ENCODE data around the gene DLGAP3.

Gene DLGAP3

DNA sequence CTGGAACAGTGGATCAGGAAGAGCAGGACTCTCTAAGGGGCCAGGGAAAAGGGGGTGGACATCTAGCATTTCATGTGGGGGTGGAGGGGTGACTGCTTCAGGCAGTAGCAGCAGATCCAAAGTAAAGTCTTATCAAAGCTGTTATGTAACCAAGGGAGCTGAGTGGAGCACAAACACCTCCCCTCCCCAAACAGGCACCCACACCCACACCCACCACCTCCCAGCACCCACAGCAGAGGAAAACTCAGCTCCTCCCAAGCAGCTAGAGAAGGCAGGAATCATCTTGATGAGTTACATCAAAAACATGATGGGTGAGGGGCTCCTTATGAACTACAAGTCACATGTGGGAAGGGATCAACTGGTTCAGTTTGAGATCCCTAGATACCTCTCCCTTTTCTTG lies 6.0 kb downstream of the DLGAP3 start:
- Mint-ChIP-seq H3K9me3 (no peaks in the 10 kb centered on the region), H3K36me3 (ENCODE audit: low read depth) (no peaks in the 10 kb centered on the region), H3K27me3 (peaks cover 70% of the 10 kb centered on the region), H3K4me3 (no peak overlapping the region), H3K4me1 (peaks cover 4% of the 10 kb centered on the region), H3K27ac (no peak overlapping the region)
- no peak for DNase-seq
- no peak for ATAC-seq

DNA sequence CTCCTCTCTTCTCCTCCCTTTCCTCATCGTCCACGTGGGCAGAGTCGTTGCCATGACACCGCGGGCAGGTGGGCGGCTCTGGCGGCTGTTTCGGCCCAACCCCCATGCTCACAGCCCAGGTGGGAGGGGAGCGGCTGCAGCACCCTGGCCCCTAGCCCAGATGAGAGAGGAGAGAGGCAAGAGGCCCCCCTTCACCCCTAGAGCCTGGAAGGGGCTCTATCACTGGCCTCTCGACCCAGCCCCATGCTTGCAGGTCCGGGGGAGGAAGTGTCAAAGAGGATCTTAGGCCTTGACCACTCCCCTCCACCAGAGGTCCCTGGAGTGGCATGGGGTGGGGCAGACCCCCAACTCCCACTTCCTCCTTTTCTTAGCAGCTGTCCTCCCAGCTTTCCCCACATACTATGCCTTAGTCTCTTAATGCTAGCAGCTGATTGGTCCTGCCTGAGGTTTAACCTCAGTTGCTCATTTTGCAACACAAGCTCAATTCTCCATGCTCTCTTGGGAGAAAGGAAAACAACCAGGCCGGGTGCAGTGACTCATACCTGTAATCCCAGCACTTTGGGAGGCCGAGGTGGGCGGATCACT lies 10.4 kb downstream of the DLGAP3 start:
- Mint-ChIP-seq H3K27me3 (peaks cover 39% of the 10 kb centered on the region), H3K9me3 (no peaks in the 10 kb centered on the region), H3K27ac (no peak overlapping the region), H3K4me3 (no peak overlapping the region), H3K4me1 (peaks cover 3% of the 10 kb centered on the region), H3K36me3 (ENCODE audit: low read depth) (no peaks in the 10 kb centered on the region)
- DNase-seq (peak; percentile 12), ATAC-seq (no peak)

GRCh38 chr1:34918386-34918976 lies 11.0 kb downstream of the DLGAP3 start:
- ATAC-seq (no peak), DNase-seq (no peak)
- Mint-ChIP-seq H3K36me3 (ENCODE audit: low read depth) (no peaks in the 10 kb centered on the region), H3K4me3 (no peak overlapping the region), H3K4me1 (peaks cover 3% of the 10 kb centered on the region), H3K27ac (no peak overlapping the region), H3K9me3 (no peaks in the 10 kb centered on the region), H3K27me3 (peaks cover 35% of the 10 kb centered on the region)

- Mint-ChIP-seq H3K27ac (no peak overlapping the region), H3K4me1 (peaks cover 3% of the 10 kb centered on the region)
Observed at GRCh38 chr1:34917017-34917416, 12.4 kb downstream of the DLGAP3 start.

DNA sequence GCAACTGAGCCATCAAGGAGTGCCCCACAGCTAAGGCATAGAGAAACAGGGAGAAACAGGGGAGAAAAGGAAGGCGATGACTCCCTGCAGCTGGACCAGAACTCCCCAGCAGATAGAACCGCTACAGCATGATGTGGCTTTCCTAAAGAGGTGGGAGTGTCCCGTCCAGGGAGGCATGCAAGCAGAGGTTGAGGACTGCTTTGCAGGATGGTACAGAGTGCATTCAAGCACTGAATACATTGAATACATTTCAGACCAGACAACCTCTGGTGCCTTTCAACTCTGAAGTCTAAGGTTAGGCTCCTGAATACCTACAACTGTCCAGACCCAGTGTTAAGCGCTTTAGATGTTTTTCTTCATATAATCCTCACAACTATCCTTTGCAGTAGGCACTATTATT lies 13.3 kb downstream of the DLGAP3 start:
- ATAC-seq (no peak), DNase-seq (no peak)
- no peaks in the 10 kb centered on the region for H3K9me3 Mint-ChIP-seq
- H3K4me1 Mint-ChIP-seq = peaks cover 3% of the 10 kb centered on the region
- peaks cover 13% of the 10 kb centered on the region for H3K27me3 Mint-ChIP-seq
- no peak overlapping the region for H3K27ac Mint-ChIP-seq
- H3K4me3 Mint-ChIP-seq = no peak overlapping the region
- H3K36me3 Mint-ChIP-seq (ENCODE audit: low read depth) = no peaks in the 10 kb centered on the region

More at GRCh38 chr1:34917017-34917416, 12.4 kb downstream of the DLGAP3 start:
- ATAC-seq = no peak
- no peak for DNase-seq
- no peaks in the 10 kb centered on the region for H3K9me3 Mint-ChIP-seq
- H3K27me3 Mint-ChIP-seq = peaks cover 22% of the 10 kb centered on the region
- no peak overlapping the region for H3K4me3 Mint-ChIP-seq
- no peaks in the 10 kb centered on the region for H3K36me3 Mint-ChIP-seq (ENCODE audit: low read depth)

GRCh38 chr1:34915521-34915920 lies 13.9 kb downstream of the DLGAP3 start:
- no peaks in the 10 kb centered on the region for H3K9me3 Mint-ChIP-seq
- DNase-seq (no peak), ATAC-seq (no peak)
- H3K27ac Mint-ChIP-seq = no peak overlapping the region
- H3K36me3 Mint-ChIP-seq (ENCODE audit: low read depth) = no peaks in the 10 kb centered on the region
- peaks cover 3% of the 10 kb centered on the region for H3K4me1 Mint-ChIP-seq
- peaks cover 13% of the 10 kb centered on the region for H3K27me3 Mint-ChIP-seq
- no peak overlapping the region for H3K4me3 Mint-ChIP-seq

DNA sequence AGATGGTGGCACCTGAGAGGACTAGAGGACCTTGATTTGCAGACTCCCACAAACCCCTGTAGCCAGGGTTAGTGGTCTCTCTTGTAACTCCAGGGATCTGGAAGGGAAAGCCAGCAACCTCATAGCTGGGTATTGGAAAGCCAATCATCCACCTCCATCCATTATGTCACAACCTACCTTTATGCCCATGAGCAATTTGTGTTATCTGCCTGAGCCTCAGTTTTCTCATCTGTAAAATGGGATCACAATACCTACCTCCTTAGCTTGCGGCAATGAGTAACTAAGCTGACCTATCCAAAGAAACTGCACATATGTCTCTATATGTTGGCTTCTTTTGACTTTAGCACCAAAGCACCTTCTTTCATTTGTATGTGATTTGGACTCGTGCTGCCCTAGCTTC lies 14.5 kb downstream of the DLGAP3 start:
- Mint-ChIP-seq H3K36me3 (ENCODE audit: low read depth) (no peaks in the 10 kb centered on the region), H3K4me1 (peaks cover 3% of the 10 kb centered on the region), H3K27ac (no peak overlapping the region), H3K4me3 (no peak overlapping the region), H3K9me3 (no peaks in the 10 kb centered on the region), H3K27me3 (peaks cover 7% of the 10 kb centered on the region)
- DNase-seq (no peak), ATAC-seq (no peak)

DNA sequence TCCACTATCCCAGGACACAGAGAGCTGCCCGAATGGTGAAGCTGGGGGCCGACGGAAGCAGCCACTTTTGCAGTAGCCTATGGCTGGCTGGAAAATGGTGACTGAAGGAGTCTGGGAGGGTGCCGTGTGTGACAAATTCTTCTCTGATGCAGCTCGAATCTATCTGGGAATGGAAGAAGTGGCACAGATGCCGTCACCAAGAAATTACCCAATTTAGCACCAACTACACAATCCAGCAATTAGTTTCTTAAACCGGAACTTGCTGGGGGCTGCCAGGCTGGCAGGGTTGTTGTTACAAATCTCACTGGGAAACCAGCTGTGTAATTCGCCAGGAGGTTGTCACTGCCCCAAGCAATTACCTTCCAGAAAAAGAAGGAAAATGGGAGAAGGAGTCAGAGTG lies 18.0 kb downstream of the DLGAP3 start:
- Mint-ChIP-seq H3K36me3 (ENCODE audit: low read depth) (no peaks in the 10 kb centered on the region), H3K4me1 (no peaks in the 10 kb centered on the region), H3K27ac (no peak overlapping the region), H3K9me3 (no peaks in the 10 kb centered on the region), H3K27me3 (no peaks in the 10 kb centered on the region), H3K4me3 (no peak overlapping the region)
- ATAC-seq (no peak), DNase-seq (no peak)

- no peaks in the 10 kb centered on the region for H3K27me3 Mint-ChIP-seq
- H3K27ac Mint-ChIP-seq = no peak overlapping the region
- H3K9me3 Mint-ChIP-seq = no peaks in the 10 kb centered on the region
- H3K4me3 Mint-ChIP-seq = no peak overlapping the region
- no peak for DNase-seq
- no peaks in the 10 kb centered on the region for H3K4me1 Mint-ChIP-seq
- ATAC-seq = no peak
- no peaks in the 10 kb centered on the region for H3K36me3 Mint-ChIP-seq (ENCODE audit: low read depth)
Observed at GRCh38 chr1:34910425-34910824, 19.0 kb downstream of the DLGAP3 start.

DNA sequence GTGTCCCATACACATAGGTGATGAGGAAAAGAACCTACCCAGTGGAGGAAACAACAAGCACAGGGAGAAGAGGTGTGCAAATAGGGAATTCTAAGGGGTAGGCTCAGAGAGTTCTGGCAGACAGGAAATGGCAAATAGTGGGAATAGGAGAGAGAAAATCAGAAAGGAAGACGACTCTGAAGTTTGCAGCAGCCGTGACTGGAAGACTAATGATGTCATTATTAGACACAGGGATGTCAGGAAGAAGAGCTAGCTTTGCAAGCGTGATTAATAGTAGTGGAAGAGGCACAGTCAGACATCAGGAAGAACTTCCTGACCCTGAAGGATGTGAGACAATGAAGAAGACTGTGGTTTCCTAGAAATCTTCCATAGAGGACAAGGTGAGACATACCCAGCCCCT lies 21.1 kb downstream of the DLGAP3 start:
- DNase-seq (no peak), ATAC-seq (no peak)
- no peaks in the 10 kb centered on the region for H3K9me3 Mint-ChIP-seq
- no peaks in the 10 kb centered on the region for H3K27me3 Mint-ChIP-seq
- no peak overlapping the region for H3K4me3 Mint-ChIP-seq
- H3K36me3 Mint-ChIP-seq (ENCODE audit: low read depth) = no peaks in the 10 kb centered on the region
- H3K27ac Mint-ChIP-seq = no peak overlapping the region
- H3K4me1 Mint-ChIP-seq = no peaks in the 10 kb centered on the region

GRCh38 chr1:34907487-34908090 lies 21.9 kb downstream of the DLGAP3 start:
- H3K4me3 Mint-ChIP-seq = no peak overlapping the region
- H3K4me1 Mint-ChIP-seq = no peaks in the 10 kb centered on the region
- H3K36me3 Mint-ChIP-seq (ENCODE audit: low read depth) = no peaks in the 10 kb centered on the region
- ATAC-seq = no peak
- H3K27ac Mint-ChIP-seq = no peak overlapping the region
- H3K9me3 Mint-ChIP-seq = no peaks in the 10 kb centered on the region
- DNase-seq = no peak
- no peaks in the 10 kb centered on the region for H3K27me3 Mint-ChIP-seq

GRCh38 chr1:34906756-34907155 lies 22.7 kb downstream of the DLGAP3 start:
- no peak for ATAC-seq
- Mint-ChIP-seq H3K27ac (no peak overlapping the region), H3K9me3 (no peaks in the 10 kb centered on the region), H3K36me3 (ENCODE audit: low read depth) (no peaks in the 10 kb centered on the region), H3K4me1 (no peaks in the 10 kb centered on the region), H3K4me3 (no peak overlapping the region), H3K27me3 (peaks cover 3% of the 10 kb centered on the region)
- no peak for DNase-seq

DNA sequence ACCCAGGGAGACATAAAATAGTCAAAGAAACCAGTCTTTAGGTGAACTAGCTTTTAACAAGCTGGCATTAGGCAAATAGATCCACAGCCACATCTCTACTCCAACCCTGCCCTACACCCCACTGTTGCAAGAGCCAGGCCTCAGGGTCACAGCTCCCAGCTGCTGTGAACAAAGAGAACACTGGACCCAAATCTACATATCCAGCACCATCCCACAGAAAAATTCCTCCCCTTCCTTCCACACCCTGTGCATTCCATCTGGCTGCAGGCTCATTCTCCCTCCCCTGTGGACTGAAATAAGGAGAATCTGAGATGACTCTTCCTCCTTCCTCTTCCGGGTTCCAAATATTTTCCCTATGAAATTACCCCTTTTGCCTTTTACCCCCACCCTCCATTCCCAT lies 23.2 kb downstream of the DLGAP3 start:
- Mint-ChIP-seq H3K4me3 (no peak overlapping the region), H3K27ac (no peak overlapping the region), H3K9me3 (no peaks in the 10 kb centered on the region), H3K36me3 (ENCODE audit: low read depth) (no peaks in the 10 kb centered on the region), H3K4me1 (no peaks in the 10 kb centered on the region), H3K27me3 (peaks cover 6% of the 10 kb centered on the region)
- ATAC-seq = no peak
- no peak for DNase-seq

DNA sequence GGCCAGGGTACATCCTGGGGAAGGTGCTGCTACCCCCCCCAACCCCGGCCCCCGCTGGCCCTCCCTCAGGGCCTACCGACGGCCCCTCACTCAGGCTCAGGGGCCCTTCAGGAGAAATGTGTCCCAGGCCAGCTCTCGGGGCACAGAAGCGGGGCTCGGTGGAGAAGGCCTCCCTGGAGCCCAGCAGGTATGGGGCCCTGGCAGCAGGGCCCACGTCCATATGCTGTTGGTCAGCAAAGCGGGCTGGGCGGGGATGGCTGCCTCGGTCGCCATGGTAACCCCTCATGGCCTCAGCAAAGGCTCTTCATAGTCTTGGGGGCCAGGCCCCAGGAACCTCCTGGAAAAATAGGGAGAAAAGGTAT lies 24.4 kb downstream of the DLGAP3 start:
- no peak for DNase-seq
- H3K27me3 Mint-ChIP-seq = peaks cover 8% of the 10 kb centered on the region
- H3K4me1 Mint-ChIP-seq = no peaks in the 10 kb centered on the region
- H3K36me3 Mint-ChIP-seq (ENCODE audit: low read depth) = no peaks in the 10 kb centered on the region
- no peak overlapping the region for H3K4me3 Mint-ChIP-seq
- ATAC-seq = no peak
- H3K27ac Mint-ChIP-seq = no peak overlapping the region
- no peaks in the 10 kb centered on the region for H3K9me3 Mint-ChIP-seq

GRCh38 chr1:34904236-34905097 lies 25.0 kb downstream of the DLGAP3 start:
- ATAC-seq = no peak
- H3K9me3 Mint-ChIP-seq = no peaks in the 10 kb centered on the region
- no peaks in the 10 kb centered on the region for H3K4me1 Mint-ChIP-seq
- no peak overlapping the region for H3K27ac Mint-ChIP-seq
- no peak for DNase-seq
- H3K36me3 Mint-ChIP-seq (ENCODE audit: low read depth) = no peaks in the 10 kb centered on the region
- no peak overlapping the region for H3K4me3 Mint-ChIP-seq
- H3K27me3 Mint-ChIP-seq = peaks cover 8% of the 10 kb centered on the region

Measured in activated naive CD8-positive, alpha-beta T cell treated with anti-CD3 and anti-CD28 coated beads, Interleukin-2, amount 50 U/mL, for 24 hours (primary cell).